ENCODE data around the gene ZDHHC15. TPM values are rescaled to one million over a fixed set of nuclear protein-coding genes. Genes with fewer than 3 reads are reported as not detected.
"Not testable (repeated sequence)": the region's sequence is repeated elsewhere in the genome, so short reads cannot be mapped to it uniquely, and the experiment has no call there.

ZDHHC15 gene
- total RNA-seq, 1 donor from 2014 or later: 3.7 TPM

DNA sequence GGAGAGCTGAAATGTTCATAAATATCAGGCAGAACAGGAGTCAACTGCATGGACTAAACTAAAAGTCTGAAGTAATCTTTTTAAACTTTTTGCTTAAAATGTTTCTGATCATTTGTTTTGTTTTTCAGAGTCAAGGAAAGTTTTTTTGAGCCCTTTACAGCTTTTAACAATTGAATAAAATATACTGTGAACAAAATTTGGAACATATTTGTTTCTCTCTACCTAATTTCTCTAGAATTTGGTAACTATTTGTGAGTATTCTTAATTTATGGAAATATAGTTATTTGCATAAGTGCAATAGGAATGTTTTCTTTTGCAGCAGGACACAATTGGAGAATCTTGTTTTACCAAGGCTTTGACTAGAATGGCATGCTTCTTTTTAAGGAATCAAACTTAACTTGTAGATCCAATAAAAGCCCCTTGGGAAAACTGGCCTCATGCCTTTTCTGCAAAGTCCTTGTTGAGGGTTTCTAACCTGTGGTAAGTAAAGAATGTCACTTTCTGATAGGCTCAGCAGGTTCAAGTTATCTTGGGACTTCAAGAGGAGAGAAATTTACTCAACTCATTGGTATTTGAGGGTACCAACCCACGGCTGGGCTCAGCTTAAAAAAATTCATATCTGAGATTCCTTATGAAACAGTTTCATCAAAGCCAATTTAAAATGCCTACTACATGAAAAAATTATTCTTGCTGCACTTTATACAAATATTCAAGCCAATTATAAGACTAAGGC is 157.4 kb downstream of the ZDHHC15 start:
- no peak for DNase-seq (ENCODE audit: extremely low spot score, unreplicated experiment)
- no peaks in the 10 kb centered on the region for H3K27me3 Mint-ChIP-seq
- no peak overlapping the region for H3K4me3 Mint-ChIP-seq
- H3K4me1 Mint-ChIP-seq (ENCODE audit: unreplicated experiment): no peaks in the 10 kb centered on the region
- no peak overlapping the region for H3K27ac Mint-ChIP-seq
- no peaks in the 10 kb centered on the region for H3K9me3 Mint-ChIP-seq
- H3K36me3 Mint-ChIP-seq: no peaks in the 10 kb centered on the region
- TF ChIP-seq, protein P1, sequence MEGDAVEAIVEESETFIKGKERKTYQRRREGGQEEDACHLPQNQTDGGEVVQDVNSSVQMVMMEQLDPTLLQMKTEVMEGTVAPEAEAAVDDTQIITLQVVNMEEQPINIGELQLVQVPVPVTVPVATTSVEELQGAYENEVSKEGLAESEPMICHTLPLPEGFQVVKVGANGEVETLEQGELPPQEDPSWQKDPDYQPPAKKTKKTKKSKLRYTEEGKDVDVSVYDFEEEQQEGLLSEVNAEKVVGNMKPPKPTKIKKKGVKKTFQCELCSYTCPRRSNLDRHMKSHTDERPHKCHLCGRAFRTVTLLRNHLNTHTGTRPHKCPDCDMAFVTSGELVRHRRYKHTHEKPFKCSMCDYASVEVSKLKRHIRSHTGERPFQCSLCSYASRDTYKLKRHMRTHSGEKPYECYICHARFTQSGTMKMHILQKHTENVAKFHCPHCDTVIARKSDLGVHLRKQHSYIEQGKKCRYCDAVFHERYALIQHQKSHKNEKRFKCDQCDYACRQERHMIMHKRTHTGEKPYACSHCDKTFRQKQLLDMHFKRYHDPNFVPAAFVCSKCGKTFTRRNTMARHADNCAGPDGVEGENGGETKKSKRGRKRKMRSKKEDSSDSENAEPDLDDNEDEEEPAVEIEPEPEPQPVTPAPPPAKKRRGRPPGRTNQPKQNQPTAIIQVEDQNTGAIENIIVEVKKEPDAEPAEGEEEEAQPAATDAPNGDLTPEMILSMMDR (conservative IDR thresholded peaks at IDR 0.05): no peak

DNA sequence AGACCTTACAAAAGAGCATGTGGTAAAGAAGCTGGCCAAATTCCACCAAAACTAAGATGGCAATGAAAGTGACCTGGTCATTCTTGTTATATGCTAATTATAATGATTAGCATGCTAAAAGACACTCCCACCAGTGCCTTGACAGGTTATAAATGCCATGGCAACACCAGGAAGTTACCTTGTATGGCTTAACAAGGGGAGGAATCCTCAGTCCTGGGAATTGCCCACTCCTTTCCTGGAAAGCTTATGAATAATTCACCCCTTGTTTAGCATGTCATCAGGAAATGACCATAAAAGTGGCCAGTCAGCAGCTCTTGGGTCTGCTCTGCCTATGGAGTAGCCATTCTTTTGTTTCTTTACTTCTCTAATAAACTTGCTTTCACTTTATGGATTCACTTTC is 161.0 kb downstream of the ZDHHC15 start:
- H3K36me3 Mint-ChIP-seq: no peaks in the 10 kb centered on the region
- no peaks in the 10 kb centered on the region for H3K27me3 Mint-ChIP-seq
- DNase-seq (ENCODE audit: extremely low spot score, unreplicated experiment): no peak
- H3K4me3 Mint-ChIP-seq: no peak overlapping the region
- no peak overlapping the region for H3K27ac Mint-ChIP-seq
- TF ChIP-seq, protein P1 (conservative IDR thresholded peaks at IDR 0.05): no peak
- no peaks in the 10 kb centered on the region for H3K9me3 Mint-ChIP-seq
- no peaks in the 10 kb centered on the region for H3K4me1 Mint-ChIP-seq (ENCODE audit: unreplicated experiment)

DNA sequence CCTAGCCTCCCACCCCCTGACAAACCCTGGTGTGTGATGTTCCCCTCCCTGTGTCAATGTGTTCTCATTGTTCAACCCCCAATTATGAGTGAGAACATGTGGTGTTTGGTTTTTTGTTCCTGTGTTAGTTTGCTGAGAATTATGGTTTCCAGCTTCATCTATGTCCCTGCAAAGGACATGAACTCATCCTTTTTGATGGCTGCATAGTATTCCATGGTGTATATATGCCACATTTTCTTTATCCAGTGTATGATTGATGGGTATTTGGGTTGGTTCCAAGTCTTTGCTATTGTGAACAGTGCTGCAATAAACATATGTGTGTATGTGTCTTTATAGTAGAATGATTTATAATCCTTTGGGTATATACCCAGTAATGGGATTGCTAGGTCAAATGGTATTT is 174.2 kb downstream of the ZDHHC15 start:
- H3K4me1 Mint-ChIP-seq (ENCODE audit: unreplicated experiment); DNase-seq (ENCODE audit: extremely low spot score, unreplicated experiment); H3K9me3 Mint-ChIP-seq; H3K36me3 Mint-ChIP-seq; H3K27ac Mint-ChIP-seq; H3K4me3 Mint-ChIP-seq; H3K27me3 Mint-ChIP-seq: not testable (repeated sequence)

DNA sequence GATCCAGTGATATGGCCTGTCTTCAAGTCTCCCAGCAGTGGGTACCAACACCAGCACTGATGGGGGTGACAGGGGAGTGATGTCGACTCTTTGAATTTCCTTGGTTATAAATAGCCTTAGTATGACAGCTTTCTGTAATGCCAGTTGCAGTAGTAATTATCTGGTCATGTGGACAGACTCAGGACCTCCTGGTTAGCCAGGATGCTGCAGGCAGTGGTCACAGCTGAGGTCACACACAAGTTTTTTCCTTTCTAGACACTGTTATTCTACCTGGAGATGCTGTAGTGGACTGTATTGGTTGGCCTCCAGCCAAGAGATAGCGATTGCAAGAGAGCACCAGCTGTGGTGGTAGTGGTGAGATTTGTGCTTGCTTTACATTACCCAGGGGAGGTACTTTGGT is 185.3 kb downstream of the ZDHHC15 start:
- no peaks in the 10 kb centered on the region for H3K36me3 Mint-ChIP-seq
- H3K4me3 Mint-ChIP-seq: no peak overlapping the region
- TF ChIP-seq, protein P1 (conservative IDR thresholded peaks at IDR 0.05): no peak
- H3K9me3 Mint-ChIP-seq: no peaks in the 10 kb centered on the region
- no peaks in the 10 kb centered on the region for H3K4me1 Mint-ChIP-seq (ENCODE audit: unreplicated experiment)
- no peak overlapping the region for H3K27ac Mint-ChIP-seq
- no peak for DNase-seq (ENCODE audit: extremely low spot score, unreplicated experiment)
- H3K27me3 Mint-ChIP-seq: no peaks in the 10 kb centered on the region

DNA sequence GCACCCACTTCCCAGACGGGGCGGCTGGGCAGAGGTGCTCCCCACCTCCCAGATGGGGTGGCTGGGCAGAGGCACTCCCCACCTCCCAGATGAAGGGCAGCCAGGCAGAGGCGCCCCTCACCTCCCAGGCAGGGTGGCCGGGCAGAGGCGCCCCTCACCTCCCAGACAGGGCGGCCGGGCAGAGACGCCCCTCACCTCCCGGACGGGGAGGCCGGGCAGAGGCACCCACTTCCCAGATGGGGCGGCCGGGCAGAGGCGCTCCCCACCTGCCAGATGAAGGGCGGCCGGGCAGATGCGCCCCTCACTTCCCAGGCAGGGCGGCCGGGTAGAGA is 187.7 kb downstream of the ZDHHC15 start:
- H3K27me3 Mint-ChIP-seq: no peaks in the 10 kb centered on the region
- H3K4me1 Mint-ChIP-seq (ENCODE audit: unreplicated experiment): no peaks in the 10 kb centered on the region
- H3K27ac Mint-ChIP-seq: no peak overlapping the region
- peaks cover 6% of the 10 kb centered on the region for H3K36me3 Mint-ChIP-seq
- no peak for DNase-seq (ENCODE audit: extremely low spot score, unreplicated experiment)
- TF ChIP-seq, protein P1 (conservative IDR thresholded peaks at IDR 0.05): no peak
- H3K4me3 Mint-ChIP-seq: no peak overlapping the region
- H3K9me3 Mint-ChIP-seq: peaks cover 7% of the 10 kb centered on the region

DNA sequence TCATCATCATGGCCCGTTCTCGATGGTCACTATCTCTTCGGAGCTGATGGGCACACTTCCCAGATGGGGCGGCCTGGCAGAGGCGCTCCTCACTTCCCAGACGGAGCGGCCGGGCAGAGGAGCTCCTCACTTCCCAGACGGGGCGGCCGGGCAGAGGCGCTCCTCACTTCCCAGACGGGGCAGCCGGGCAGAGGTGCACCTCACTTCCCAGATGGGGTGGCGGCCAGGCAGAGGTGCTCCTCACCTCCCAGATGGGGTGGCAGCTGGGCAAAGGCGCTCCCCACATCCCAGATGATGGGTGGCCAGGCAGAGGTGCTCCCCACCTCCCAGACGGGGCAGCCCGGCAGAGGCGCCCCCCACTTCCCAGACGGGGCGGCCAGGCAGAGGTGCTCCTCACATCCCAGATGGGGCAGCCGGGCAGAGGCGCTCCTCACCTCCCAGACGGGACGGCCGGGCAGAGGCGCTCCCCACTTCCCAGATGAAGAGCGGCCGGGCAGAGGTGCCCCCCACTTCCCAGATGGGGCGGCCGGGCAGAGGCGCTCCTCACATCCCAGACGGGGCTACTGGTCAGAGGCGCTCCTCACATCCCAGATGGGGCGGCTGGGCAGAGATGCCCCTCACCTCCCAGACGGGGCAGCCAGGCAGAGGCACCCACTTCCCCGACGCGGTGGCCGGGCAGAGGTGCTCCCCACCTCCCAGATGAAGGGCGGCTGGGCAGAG is 188.3 kb downstream of the ZDHHC15 start:
- H3K4me1 Mint-ChIP-seq (ENCODE audit: unreplicated experiment); H3K27me3 Mint-ChIP-seq; H3K4me3 Mint-ChIP-seq; H3K27ac Mint-ChIP-seq; DNase-seq (ENCODE audit: extremely low spot score, unreplicated experiment); H3K36me3 Mint-ChIP-seq: not testable (repeated sequence)
- peaks cover 12% of the 10 kb centered on the region for H3K9me3 Mint-ChIP-seq

Measured in type B pancreatic cell (in vitro differentiated cells).